ENCODE results near the gene ITPR1. TPM values are rescaled to one million over a fixed set of nuclear protein-coding genes. Genes with fewer than 3 reads are reported as not detected.

The ITPR1 gene
- polyA plus RNA-seq, 1 donor from 2014 or later = 2.1 TPM

DNA sequence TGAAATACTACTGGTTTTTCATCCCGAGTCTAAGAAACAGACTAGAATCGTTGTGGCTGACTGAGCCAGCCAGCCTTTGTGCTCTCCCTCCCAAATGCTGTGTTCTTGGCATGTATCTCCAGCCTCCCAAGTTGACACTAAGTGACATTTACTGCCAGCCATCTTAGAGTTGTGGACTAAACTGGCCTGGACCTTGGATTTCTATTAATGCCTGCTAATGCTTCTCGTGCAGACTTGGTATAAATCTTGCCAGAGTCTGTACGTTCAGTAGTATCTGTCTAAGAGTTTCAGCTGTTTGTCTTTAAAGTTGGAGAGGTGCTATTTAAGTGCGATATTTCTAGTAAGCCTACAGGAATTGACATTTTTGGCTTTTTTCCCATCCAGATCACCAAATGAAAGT is 319.4 kb downstream of the ITPR1 start:
- Histone ChIP-seq H3K9me2 (ENCODE audit: insufficient read depth, low read length) (no peaks in the 10 kb centered on the region), H4K20me1 (ENCODE audit: insufficient read depth) (no peaks in the 10 kb centered on the region), H3K4me3 (ENCODE audit: low read length) (no peak overlapping the region), H3K9me3 (ENCODE audit: low read length) (peaks cover 3% of the 10 kb centered on the region), H3K9ac (ENCODE audit: low read length) (no peak overlapping the region), H3F3A (ENCODE audit: insufficient read depth, low read length, poor library complexity, severe bottlenecking) (no peaks in the 10 kb centered on the region), H3K36me3 (ENCODE audit: insufficient read depth, low read length) (no peaks in the 10 kb centered on the region), H3K27ac (ENCODE audit: low read length) (no peak overlapping the region), H3K27me3 (ENCODE audit: insufficient read depth, low read depth, low read length) (no peaks in the 10 kb centered on the region), H2AFZ (ENCODE audit: low read depth, low read length) (no peak overlapping the region), H3K79me2 (replicated peaks; ENCODE audit: insufficient read depth, low read length) (no peaks in the 10 kb centered on the region), H3K4me2 (ENCODE audit: low read length) (no peak overlapping the region)
- TF ChIP-seq SMC3 (conservative IDR thresholded peaks at IDR 0.05; ENCODE audit: poor library complexity) = no peak
- TF ChIP-seq, protein P1, sequence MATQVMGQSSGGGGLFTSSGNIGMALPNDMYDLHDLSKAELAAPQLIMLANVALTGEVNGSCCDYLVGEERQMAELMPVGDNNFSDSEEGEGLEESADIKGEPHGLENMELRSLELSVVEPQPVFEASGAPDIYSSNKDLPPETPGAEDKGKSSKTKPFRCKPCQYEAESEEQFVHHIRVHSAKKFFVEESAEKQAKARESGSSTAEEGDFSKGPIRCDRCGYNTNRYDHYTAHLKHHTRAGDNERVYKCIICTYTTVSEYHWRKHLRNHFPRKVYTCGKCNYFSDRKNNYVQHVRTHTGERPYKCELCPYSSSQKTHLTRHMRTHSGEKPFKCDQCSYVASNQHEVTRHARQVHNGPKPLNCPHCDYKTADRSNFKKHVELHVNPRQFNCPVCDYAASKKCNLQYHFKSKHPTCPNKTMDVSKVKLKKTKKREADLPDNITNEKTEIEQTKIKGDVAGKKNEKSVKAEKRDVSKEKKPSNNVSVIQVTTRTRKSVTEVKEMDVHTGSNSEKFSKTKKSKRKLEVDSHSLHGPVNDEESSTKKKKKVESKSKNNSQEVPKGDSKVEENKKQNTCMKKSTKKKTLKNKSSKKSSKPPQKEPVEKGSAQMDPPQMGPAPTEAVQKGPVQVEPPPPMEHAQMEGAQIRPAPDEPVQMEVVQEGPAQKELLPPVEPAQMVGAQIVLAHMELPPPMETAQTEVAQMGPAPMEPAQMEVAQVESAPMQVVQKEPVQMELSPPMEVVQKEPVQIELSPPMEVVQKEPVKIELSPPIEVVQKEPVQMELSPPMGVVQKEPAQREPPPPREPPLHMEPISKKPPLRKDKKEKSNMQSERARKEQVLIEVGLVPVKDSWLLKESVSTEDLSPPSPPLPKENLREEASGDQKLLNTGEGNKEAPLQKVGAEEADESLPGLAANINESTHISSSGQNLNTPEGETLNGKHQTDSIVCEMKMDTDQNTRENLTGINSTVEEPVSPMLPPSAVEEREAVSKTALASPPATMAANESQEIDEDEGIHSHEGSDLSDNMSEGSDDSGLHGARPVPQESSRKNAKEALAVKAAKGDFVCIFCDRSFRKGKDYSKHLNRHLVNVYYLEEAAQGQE (IDR thresholded peaks at IDR 0.05; ENCODE audit: borderline replicate concordance) = no peak
- TF ChIP-seq RAD21 (conservative IDR thresholded peaks at IDR 0.05) = no peak
- TF ChIP-seq, protein P2, sequence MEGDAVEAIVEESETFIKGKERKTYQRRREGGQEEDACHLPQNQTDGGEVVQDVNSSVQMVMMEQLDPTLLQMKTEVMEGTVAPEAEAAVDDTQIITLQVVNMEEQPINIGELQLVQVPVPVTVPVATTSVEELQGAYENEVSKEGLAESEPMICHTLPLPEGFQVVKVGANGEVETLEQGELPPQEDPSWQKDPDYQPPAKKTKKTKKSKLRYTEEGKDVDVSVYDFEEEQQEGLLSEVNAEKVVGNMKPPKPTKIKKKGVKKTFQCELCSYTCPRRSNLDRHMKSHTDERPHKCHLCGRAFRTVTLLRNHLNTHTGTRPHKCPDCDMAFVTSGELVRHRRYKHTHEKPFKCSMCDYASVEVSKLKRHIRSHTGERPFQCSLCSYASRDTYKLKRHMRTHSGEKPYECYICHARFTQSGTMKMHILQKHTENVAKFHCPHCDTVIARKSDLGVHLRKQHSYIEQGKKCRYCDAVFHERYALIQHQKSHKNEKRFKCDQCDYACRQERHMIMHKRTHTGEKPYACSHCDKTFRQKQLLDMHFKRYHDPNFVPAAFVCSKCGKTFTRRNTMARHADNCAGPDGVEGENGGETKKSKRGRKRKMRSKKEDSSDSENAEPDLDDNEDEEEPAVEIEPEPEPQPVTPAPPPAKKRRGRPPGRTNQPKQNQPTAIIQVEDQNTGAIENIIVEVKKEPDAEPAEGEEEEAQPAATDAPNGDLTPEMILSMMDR (IDR thresholded peaks at IDR 0.05; ENCODE audit: poor library complexity, severe bottlenecking) = no peak

DNA sequence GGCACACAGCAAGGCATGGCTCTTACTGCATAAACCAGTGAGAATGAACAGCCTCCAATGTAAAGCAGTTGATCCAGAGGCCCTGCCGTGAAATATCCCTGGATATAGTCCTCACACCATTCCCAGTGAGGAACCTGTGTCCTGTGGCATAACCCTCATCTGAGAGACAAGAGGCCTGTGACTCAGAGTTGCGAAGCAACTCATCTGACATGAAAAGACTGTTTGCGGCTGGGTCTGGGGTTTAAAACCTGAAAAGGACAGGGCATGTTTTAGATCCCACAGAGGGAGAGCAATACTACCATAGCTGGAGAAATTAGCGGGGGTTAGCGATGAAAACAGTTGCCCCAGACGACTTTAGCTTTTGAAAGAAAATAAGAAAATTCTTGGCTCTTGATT is 320.8 kb downstream of the ITPR1 start:
- Histone ChIP-seq H3K9me2 (ENCODE audit: insufficient read depth, low read length) (no peaks in the 10 kb centered on the region), H2AFZ (ENCODE audit: low read depth, low read length) (no peak overlapping the region), H3K9me3 (ENCODE audit: low read length) (peaks cover 3% of the 10 kb centered on the region), H3K79me2 (replicated peaks; ENCODE audit: insufficient read depth, low read length) (no peaks in the 10 kb centered on the region), H3K27ac (ENCODE audit: low read length) (no peak overlapping the region), H3F3A (ENCODE audit: insufficient read depth, low read length, poor library complexity, severe bottlenecking) (no peaks in the 10 kb centered on the region), H3K9ac (ENCODE audit: low read length) (no peak overlapping the region), H3K27me3 (ENCODE audit: insufficient read depth, low read depth, low read length) (no peaks in the 10 kb centered on the region), H4K20me1 (ENCODE audit: insufficient read depth) (no peaks in the 10 kb centered on the region), H3K4me2 (ENCODE audit: low read length) (no peak overlapping the region), H3K4me3 (ENCODE audit: low read length) (no peak overlapping the region), H3K36me3 (ENCODE audit: insufficient read depth, low read length) (no peaks in the 10 kb centered on the region)
- TF ChIP-seq SMC3 (conservative IDR thresholded peaks at IDR 0.05; ENCODE audit: poor library complexity) = no peak
- TF ChIP-seq EZH2 (IDR thresholded peaks at IDR 0.05; ENCODE audit: borderline replicate concordance, insufficient read depth, low read length, poor library complexity, severe bottlenecking) = no peak
- no peak for TF ChIP-seq MXI1 (conservative IDR thresholded peaks at IDR 0.05; ENCODE audit: poor library complexity, severe bottlenecking)
- no peak for TF ChIP-seq RAD21 (conservative IDR thresholded peaks at IDR 0.05)
- TF ChIP-seq, protein P1 (IDR thresholded peaks at IDR 0.05; ENCODE audit: borderline replicate concordance) = no peak
- TF ChIP-seq, protein P2 (IDR thresholded peaks at IDR 0.05; ENCODE audit: poor library complexity, severe bottlenecking) = no peak

Measured in neural cell (in vitro differentiated cells).